Osteoblast (primary cell): ENCODE data around the gene CWC25. TPM values are rescaled to one million over a fixed set of nuclear protein-coding genes. Genes with fewer than 3 reads are reported as not detected.

Source experiments
- DNase-seq: peaks from one replicate; pipeline ENCODE4 v3.0.0; 2011; ENCODE audit warnings: low spot score, mixed read lengths; ENCODE audit not compliant: insufficient read length; ENCODE audit errors: missing footprints
- H2AFZ ChIP-seq: 2 replicates; pipeline ENCODE4 v1.6.0; 2011; ENCODE audit warnings: mild to moderate bottlenecking, low read length
- H3K27ac ChIP-seq: 2 replicates; pipeline ENCODE4 v1.5.1; 2011; ENCODE audit warnings: mild to moderate bottlenecking, low read depth, low read length, moderate library complexity
- H3K27me3 ChIP-seq: 2 replicates; pipeline ENCODE4 v1.6.0; 2012; ENCODE audit warnings: mild to moderate bottlenecking, control low read depth, inconsistent platforms, low read length, moderate library complexity; ENCODE audit not compliant: insufficient read depth
- H3K36me3 ChIP-seq: 2 replicates; pipeline ENCODE4 v1.5.1; 2011; ENCODE audit warnings: mild to moderate bottlenecking, low read length, control low read depth, moderate library complexity; ENCODE audit not compliant: insufficient read depth
- H3K4me1 ChIP-seq: 2 replicates; pipeline ENCODE4 v1.5.1; 2011; ENCODE audit warnings: mild to moderate bottlenecking, low read length, control low read depth, moderate library complexity; ENCODE audit not compliant: insufficient read depth
- H3K4me2 ChIP-seq: 2 replicates; pipeline ENCODE4 v1.6.0; 2011; ENCODE audit warnings: mild to moderate bottlenecking, low read length; ENCODE audit not compliant: insufficient read depth
- H3K4me3 ChIP-seq: fragments of 200-600 bp; sonication (generic); 3 replicates; pipeline ENCODE4 v1.5.1; 2012; ENCODE audit warnings: mild to moderate bottlenecking, low read length, inconsistent platforms; ENCODE audit not compliant: insufficient read depth
- H3K79me2 ChIP-seq: 2 replicates; pipeline ENCODE4 v1.6.0; 2012; ENCODE audit warnings: mild to moderate bottlenecking, low read length, control low read depth, inconsistent platforms; ENCODE audit not compliant: insufficient read depth
- H3K9me3 ChIP-seq: 2 replicates; pipeline ENCODE4 v1.5.1; 2011; ENCODE audit warnings: low read depth, low read length, control low read depth
- H4K20me1 ChIP-seq: 2 replicates; pipeline ENCODE4 v1.6.0; 2012; ENCODE audit warnings: mild to moderate bottlenecking, low read length, control low read depth; ENCODE audit not compliant: insufficient read depth
- total RNA-seq: library from RNA; depleted of rRNA; stranded (reverse); fragments of >200 nt; gene quantifications from 2 replicates; pipeline ENCODE4 v1.2.3, GENCODE V29; 2012
- TF ChIP-seq, protein P1 (sequence below): IDR thresholded peaks from 2 replicates; pipeline ENCODE4 v1.5.1; 2011; ENCODE audit warnings: mild to moderate bottlenecking, low read depth, low read length, moderate library complexity; ENCODE audit errors: extremely low read depth

CWC25 gene
- total RNA-seq, 1 donor, result 10.9 TPM

DNA sequence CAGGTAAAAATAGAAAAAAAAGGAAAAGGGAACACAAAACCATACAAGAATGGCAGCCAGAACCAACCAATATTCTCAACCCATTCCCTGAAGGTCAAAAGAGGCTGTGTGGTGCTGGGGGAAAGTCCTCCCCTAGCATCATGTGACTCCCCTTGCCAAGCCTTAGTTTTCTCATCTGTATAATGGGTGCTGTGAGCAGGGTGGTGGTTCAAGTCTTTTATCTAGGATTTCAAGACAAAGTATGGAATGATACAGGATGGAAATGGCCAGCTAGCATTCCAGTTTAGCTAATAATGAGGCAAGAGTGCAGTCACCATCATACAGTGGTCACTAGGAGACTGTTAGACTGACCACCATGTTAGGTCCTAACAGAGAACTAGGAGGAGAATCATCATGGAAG is 51.9 kb downstream of the CWC25 start:
- no peak for DNase-seq
- no peak overlapping the region for H3K4me2 ChIP-seq
- H3K4me1 ChIP-seq, result no peaks in the 10 kb centered on the region
- no peaks in the 10 kb centered on the region for H3K27me3 ChIP-seq
- H3K36me3 ChIP-seq, result peaks cover 69% of the 10 kb centered on the region
- TF ChIP-seq, protein P1, sequence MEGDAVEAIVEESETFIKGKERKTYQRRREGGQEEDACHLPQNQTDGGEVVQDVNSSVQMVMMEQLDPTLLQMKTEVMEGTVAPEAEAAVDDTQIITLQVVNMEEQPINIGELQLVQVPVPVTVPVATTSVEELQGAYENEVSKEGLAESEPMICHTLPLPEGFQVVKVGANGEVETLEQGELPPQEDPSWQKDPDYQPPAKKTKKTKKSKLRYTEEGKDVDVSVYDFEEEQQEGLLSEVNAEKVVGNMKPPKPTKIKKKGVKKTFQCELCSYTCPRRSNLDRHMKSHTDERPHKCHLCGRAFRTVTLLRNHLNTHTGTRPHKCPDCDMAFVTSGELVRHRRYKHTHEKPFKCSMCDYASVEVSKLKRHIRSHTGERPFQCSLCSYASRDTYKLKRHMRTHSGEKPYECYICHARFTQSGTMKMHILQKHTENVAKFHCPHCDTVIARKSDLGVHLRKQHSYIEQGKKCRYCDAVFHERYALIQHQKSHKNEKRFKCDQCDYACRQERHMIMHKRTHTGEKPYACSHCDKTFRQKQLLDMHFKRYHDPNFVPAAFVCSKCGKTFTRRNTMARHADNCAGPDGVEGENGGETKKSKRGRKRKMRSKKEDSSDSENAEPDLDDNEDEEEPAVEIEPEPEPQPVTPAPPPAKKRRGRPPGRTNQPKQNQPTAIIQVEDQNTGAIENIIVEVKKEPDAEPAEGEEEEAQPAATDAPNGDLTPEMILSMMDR, result no peak
- no peaks in the 10 kb centered on the region for H3K9me3 ChIP-seq
- no peak overlapping the region for H3K27ac ChIP-seq
- H4K20me1 ChIP-seq, result no peaks in the 10 kb centered on the region
- H3K79me2 ChIP-seq, result no peaks in the 10 kb centered on the region
- no peak overlapping the region for H3K4me3 ChIP-seq
- H2AFZ ChIP-seq, result no peak overlapping the region

DNA sequence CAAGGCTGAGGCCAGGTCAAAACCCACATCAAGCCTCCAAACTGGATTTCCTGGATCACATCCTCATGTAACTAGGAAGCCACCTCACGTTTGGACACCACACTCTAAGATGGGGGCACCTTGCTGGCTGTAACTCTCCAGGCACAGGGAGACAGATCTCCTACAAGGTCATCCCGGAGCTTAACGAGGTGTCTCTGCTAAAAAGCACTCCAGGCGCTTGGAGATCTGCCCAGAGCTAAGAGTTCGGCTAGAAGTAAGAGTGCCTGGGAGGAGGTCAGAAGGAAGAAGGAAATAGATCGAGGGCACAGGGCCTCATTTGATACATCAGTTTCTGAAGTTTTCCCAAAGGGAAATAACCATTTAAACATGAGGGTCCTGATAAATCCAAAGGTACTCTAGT is 56.7 kb downstream of the CWC25 start:
- Histone ChIP-seq H3K4me2 (no peak overlapping the region), H4K20me1 (peaks cover 4% of the 10 kb centered on the region), H3K4me1 (no peaks in the 10 kb centered on the region), H3K4me3 (no peak overlapping the region), H3K27ac (no peak overlapping the region), H3K79me2 (peaks cover 4% of the 10 kb centered on the region), H3K9me3 (no peaks in the 10 kb centered on the region), H2AFZ (no peak overlapping the region), H3K27me3 (no peaks in the 10 kb centered on the region), H3K36me3 (peaks cover 81% of the 10 kb centered on the region)
- DNase-seq, result no peak
- TF ChIP-seq, protein P1, result no peak

DNA sequence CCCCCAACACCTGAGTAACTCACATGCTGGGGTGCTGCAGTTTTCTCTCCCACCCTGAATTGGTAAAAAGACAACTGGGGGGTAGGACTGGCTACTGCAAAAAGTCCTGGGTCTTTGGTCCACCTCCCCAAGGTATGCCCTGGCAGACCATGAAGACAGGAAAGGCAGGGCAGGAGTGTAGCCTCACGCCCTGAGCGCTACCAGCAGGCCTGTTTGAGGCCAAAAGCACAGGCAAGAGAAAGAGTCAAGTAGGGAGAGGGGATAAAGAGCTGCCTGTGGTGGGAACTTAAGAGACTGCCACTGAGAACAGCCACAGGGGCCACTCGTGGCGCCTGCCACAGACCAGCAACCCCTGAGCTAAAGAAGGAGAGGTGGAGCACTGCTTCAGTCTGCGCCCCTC is 58.8 kb downstream of the CWC25 start:
- TF ChIP-seq, protein P1, result no peak
- Histone ChIP-seq H4K20me1 (peaks cover 7% of the 10 kb centered on the region), H3K36me3 (peaks cover 84% of the 10 kb centered on the region), H3K4me2 (no peak overlapping the region), H2AFZ (no peak overlapping the region), H3K4me1 (no peaks in the 10 kb centered on the region), H3K4me3 (no peak overlapping the region), H3K27me3 (no peaks in the 10 kb centered on the region), H3K9me3 (no peaks in the 10 kb centered on the region), H3K27ac (no peak overlapping the region), H3K79me2 (peaks cover 4% of the 10 kb centered on the region)
- DNase-seq, result no peak

GRCh38 chr17:38762231-38762630 is 62.9 kb downstream of the CWC25 start:
- Histone ChIP-seq H2AFZ (no peak overlapping the region), H3K4me3 (no peak overlapping the region), H3K27me3 (no peaks in the 10 kb centered on the region), H3K36me3 (peaks cover 77% of the 10 kb centered on the region), H4K20me1 (peaks cover 7% of the 10 kb centered on the region), H3K4me1 (no peaks in the 10 kb centered on the region), H3K27ac (no peak overlapping the region), H3K4me2 (no peak overlapping the region), H3K9me3 (no peaks in the 10 kb centered on the region), H3K79me2 (peaks cover 13% of the 10 kb centered on the region)
- TF ChIP-seq, protein P1, result no peak
- no peak for DNase-seq
